Erythroblast (primary cell): Measurements from ENCODE around the gene KIF2C.

Experiments used
- GATA1 ChIP-seq: IDR thresholded peaks from 2 replicates; pipeline ENCODE4 v1.6.1; 2011; ENCODE audit warnings: low read depth, mild to moderate bottlenecking, control low read depth, low read length, moderate library complexity
- POLR2A ChIP-seq: IDR thresholded peaks from 2 replicates; pipeline ENCODE4 v1.6.1; 2011; ENCODE audit warnings: mild to moderate bottlenecking, low read length

DNA sequence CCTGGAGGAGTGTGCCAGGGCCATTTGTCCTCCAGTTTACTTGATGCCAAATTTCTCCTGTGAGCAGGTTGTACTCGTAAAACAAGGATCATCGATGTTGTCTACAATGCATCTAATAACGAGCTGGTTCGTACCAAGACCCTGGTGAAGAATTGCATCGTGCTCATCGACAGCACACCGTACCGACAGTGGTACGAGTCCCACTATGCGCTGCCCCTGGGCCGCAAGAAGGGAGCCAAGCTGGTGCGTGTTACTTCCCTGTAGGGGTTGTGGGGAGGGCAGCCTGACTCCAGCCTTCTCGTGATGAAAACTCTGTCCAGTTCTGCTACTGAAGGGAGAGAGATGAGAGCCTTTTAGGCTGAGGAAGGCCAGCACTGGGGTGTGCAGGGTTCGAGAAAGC lies 37.9 kb downstream of the KIF2C start:
- TF ChIP-seq POLR2A: no peak
- no peak for TF ChIP-seq GATA1
